ENCODE measurements around the gene PSMD13. TPM values are rescaled to one million over a fixed set of nuclear protein-coding genes. Genes with fewer than 3 reads are reported as not detected.
A peak's percentile ranks its signal among the peaks of the same experiment; 100 is the strongest.
"Not testable (repeated sequence)": the region's sequence is repeated elsewhere in the genome, so short reads cannot be mapped to it uniquely, and the experiment has no call there.

Gene PSMD13
- total RNA-seq, 2 experiments from 2014 or later, result 56.9 to 57.8 TPM

DNA sequence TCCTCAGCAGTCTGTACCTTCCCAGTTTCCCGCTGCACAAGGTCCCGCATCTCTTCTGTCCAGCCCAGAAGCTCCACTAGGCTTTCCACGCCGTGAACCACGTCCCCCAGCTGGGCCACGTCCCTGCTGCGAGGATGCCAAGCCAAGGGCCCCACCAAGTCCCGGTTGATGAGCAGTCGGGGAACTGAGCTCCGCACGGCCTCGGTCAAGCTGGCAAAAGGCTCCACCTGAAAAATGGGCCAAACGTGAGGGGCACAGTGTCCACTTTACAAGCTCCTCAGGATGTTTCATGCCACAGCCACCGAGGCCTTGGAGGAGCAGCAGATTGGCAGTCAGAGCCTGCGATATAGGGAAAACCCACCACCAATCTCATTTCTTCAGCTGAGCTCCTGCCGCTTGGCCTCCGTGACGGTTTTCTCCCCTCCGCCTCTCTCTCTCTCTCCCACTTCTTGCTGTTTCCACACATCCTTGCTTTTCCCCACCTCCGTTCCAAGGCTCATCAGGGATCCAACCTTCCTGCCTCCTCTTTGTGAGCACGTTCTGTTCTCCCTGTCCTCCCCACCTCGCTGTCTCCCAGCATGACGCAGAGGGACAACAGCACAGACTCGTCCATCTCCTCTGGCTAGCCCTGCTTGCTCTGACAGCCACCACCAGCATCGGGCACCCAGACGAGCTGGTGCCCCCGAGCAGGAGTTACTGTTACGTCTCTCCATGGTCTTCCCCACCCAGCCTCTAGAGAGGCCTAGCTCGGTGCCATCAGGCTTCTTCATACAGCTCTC is 17.8 kb upstream of the PSMD13 start:
- intact Hi-C loops (cut with DNase I, micrococcal nuclease), result loop anchor here in 1 of 2 experiments (10.0 kb wide), 1 partner anchor 1526 kb away; no protein-coding TSS in a partner anchor
- Mint-ChIP-seq H3K36me3 (ENCODE audit: low read depth) (peaks cover 53% of the 10 kb centered on the region), H3K27ac (no peak overlapping the region), H3K4me3 (no peak overlapping the region), H3K9me3 (no peaks in the 10 kb centered on the region), H3K4me1 (ENCODE audit: low read depth) (no peaks in the 10 kb centered on the region), H3K27me3 (no peaks in the 10 kb centered on the region)
- Histone ChIP-seq H3K4me3 (ENCODE audit: low read length) (no peak overlapping the region), H3K27me3 (ENCODE audit: control insufficient read depth in 1 of 2, insufficient read depth in 2 of 2, low read length in 2 of 2) (no peaks in the 10 kb centered on the region), H3K36me3 (ENCODE audit: insufficient read depth, low read length) (peaks cover 31% of the 10 kb centered on the region), H3K4me1 (ENCODE audit: insufficient read depth, low read length) (no peaks in the 10 kb centered on the region), H3K27ac (ENCODE audit: low read depth in 1 of 2, low read length in 2 of 2) (no peak overlapping the region), H3K9me3 (ENCODE audit: control insufficient read depth in 1 of 2, insufficient read depth in 1 of 2, low read length in 2 of 2) (no peaks in the 10 kb centered on the region)
- ATAC-seq (ENCODE audit: poor library complexity) (no peak), DNase-seq (no peak)
- ChIA-PET POLR2A (interaction anchor here (1.0 kb wide), 1 partner anchor 11 kb away, joined by 6 read pairs; the partner anchor contains the start of genes BET1L and RIC8A), CTCF (no interaction called here)
- TF ChIP-seq, protein P1, sequence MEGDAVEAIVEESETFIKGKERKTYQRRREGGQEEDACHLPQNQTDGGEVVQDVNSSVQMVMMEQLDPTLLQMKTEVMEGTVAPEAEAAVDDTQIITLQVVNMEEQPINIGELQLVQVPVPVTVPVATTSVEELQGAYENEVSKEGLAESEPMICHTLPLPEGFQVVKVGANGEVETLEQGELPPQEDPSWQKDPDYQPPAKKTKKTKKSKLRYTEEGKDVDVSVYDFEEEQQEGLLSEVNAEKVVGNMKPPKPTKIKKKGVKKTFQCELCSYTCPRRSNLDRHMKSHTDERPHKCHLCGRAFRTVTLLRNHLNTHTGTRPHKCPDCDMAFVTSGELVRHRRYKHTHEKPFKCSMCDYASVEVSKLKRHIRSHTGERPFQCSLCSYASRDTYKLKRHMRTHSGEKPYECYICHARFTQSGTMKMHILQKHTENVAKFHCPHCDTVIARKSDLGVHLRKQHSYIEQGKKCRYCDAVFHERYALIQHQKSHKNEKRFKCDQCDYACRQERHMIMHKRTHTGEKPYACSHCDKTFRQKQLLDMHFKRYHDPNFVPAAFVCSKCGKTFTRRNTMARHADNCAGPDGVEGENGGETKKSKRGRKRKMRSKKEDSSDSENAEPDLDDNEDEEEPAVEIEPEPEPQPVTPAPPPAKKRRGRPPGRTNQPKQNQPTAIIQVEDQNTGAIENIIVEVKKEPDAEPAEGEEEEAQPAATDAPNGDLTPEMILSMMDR (IDR thresholded peaks at IDR 0.05), result no peak

DNA sequence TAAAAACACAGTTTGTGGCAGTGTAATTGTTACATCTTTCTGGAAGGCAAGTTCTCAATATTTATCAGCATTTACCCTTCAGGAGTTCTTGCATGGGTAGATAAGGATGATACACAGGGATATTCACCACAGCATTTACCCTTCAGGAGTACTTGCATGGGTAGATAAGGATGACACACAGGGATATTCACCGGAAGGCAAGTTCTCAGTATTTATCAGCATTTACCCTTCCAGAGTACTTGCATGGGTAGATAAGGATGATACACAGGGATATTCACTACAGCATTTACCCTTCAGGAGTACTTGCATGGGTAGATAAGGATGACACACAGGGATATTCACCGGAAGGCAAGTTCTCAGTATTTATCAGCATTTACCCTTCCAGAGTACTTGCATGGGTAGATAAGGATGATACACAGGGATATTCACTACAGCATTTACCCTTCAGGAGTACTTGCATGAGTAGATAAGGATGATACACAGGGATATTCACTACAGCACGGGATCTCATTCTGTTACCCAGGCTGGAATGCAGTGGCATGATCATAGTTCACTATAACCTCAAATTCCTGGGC is 16.0 kb upstream of the PSMD13 start:
- CTCF ChIA-PET, result not testable (repeated sequence)

DNA sequence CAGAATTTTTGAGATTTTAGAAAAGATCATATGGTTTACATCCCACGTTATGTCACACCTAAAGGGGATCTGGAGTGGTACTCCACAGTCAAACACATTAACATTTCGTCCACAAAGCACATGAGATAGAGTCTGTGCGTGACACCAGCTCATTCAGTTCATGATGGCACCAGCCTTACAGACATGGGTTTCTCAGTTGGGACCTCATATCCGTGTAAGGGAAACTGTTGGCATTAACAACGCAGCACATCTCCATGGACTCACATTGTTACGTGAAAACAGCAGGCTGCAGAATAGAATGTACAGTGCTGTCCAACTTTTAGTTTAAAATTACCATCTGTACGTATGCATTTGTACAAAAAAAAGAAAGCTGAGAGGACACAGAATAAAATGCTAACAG is 15.2 kb upstream of the PSMD13 start:
- ChIA-PET POLR2A (interaction anchor here (0.8 to 1.2 kb wide), 2 partner anchors 14 to 15 kb away, joined by 3 read pairs; partner anchors contain the start of genes BET1L, PSMD13 and RIC8A), CTCF (no interaction called here)
- ATAC-seq (ENCODE audit: poor library complexity), result no peak

More for the DNA sequence above, 16.0 kb upstream of the PSMD13 start:
- H3K9me3 Mint-ChIP-seq; H3K27ac ChIP-seq (ENCODE audit: low read depth in 1 of 2, low read length in 2 of 2); DNase-seq; H3K4me3 Mint-ChIP-seq; H3K9me3 ChIP-seq (ENCODE audit: control insufficient read depth in 1 of 2, insufficient read depth in 1 of 2, low read length in 2 of 2); H3K4me1 ChIP-seq (ENCODE audit: insufficient read depth, low read length); intact Hi-C loops (cut with DNase I, micrococcal nuclease); H3K27me3 ChIP-seq (ENCODE audit: control insufficient read depth in 1 of 2, insufficient read depth in 2 of 2, low read length in 2 of 2); ATAC-seq (ENCODE audit: poor library complexity); H3K4me3 ChIP-seq (ENCODE audit: low read length); H3K27ac Mint-ChIP-seq; H3K4me1 Mint-ChIP-seq (ENCODE audit: low read depth); H3K27me3 Mint-ChIP-seq: not testable (repeated sequence)
- H3K36me3 ChIP-seq (ENCODE audit: insufficient read depth, low read length), result peaks cover 24% of the 10 kb centered on the region
- H3K36me3 Mint-ChIP-seq (ENCODE audit: low read depth), result peaks cover 37% of the 10 kb centered on the region
- POLR2A ChIA-PET, result interaction anchor here (0.8 to 1.2 kb wide), 2 partner anchors 13 to 16 kb away, joined by 3 read pairs; partner anchors contain the start of genes BET1L, PSMD13 and RIC8A

More for the DNA sequence above, 15.2 kb upstream of the PSMD13 start:
- TF ChIP-seq, protein P1 (IDR thresholded peaks at IDR 0.05), result no peak
- Mint-ChIP-seq H3K27me3 (no peaks in the 10 kb centered on the region), H3K4me1 (ENCODE audit: low read depth) (no peaks in the 10 kb centered on the region), H3K27ac (no peak overlapping the region), H3K4me3 (no peak overlapping the region), H3K36me3 (ENCODE audit: low read depth) (peaks cover 34% of the 10 kb centered on the region), H3K9me3 (no peaks in the 10 kb centered on the region)
- Histone ChIP-seq H3K4me3 (ENCODE audit: low read length) (no peak overlapping the region), H3K27me3 (ENCODE audit: control insufficient read depth in 1 of 2, insufficient read depth in 2 of 2, low read length in 2 of 2) (no peaks in the 10 kb centered on the region), H3K27ac (ENCODE audit: low read depth in 1 of 2, low read length in 2 of 2) (no peak overlapping the region), H3K4me1 (ENCODE audit: insufficient read depth, low read length) (no peaks in the 10 kb centered on the region), H3K36me3 (ENCODE audit: insufficient read depth, low read length) (peaks cover 17% of the 10 kb centered on the region), H3K9me3 (ENCODE audit: control insufficient read depth in 1 of 2, insufficient read depth in 1 of 2, low read length in 2 of 2) (no peaks in the 10 kb centered on the region)
- DNase-seq, result peak in 1 of 14 experiments; percentile 2
- intact Hi-C loops (cut with DNase I, micrococcal nuclease), result no loop called here
